ENCODE data around the gene NCKIPSD.

Gene NCKIPSD

DNA sequence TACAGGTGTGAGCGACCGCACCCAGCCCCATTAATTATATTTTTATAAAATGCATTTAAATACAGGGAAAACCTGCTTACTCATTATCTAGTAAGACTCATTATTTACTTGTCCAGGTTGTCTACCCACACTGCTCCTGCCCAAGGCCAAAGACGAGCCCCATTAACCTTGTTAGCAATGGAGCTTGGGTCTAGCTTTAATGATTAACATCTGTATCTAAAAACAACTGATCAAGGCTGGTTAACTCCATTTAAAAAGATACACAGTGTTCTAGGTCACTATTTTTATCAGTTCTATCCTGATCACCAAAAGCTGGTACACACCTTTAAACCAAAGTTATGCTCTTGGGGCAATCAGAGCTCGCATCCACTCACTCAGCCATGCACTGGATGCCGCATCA, 10.4 kb upstream of the NCKIPSD start:
- no peak for DNase-seq

DNA sequence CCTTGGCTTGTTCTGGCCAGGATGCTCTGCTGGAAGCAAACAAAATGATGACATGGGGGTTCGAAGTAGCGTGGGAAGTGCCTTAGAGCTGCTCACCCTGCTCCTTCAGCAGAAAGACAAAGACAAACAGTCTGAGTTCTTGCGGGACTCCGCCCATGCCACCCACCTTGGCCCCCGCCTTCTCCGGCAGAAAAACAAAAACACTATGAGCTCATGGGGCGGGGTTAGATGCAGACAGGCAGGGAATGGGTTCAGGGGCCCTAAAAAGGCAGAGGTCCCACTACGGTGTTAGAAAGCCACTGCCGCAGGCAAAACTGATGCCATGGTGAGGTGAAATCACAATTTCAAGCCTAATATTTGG, 9.7 kb upstream of the NCKIPSD start:
- DNase-seq, result no peak

DNA sequence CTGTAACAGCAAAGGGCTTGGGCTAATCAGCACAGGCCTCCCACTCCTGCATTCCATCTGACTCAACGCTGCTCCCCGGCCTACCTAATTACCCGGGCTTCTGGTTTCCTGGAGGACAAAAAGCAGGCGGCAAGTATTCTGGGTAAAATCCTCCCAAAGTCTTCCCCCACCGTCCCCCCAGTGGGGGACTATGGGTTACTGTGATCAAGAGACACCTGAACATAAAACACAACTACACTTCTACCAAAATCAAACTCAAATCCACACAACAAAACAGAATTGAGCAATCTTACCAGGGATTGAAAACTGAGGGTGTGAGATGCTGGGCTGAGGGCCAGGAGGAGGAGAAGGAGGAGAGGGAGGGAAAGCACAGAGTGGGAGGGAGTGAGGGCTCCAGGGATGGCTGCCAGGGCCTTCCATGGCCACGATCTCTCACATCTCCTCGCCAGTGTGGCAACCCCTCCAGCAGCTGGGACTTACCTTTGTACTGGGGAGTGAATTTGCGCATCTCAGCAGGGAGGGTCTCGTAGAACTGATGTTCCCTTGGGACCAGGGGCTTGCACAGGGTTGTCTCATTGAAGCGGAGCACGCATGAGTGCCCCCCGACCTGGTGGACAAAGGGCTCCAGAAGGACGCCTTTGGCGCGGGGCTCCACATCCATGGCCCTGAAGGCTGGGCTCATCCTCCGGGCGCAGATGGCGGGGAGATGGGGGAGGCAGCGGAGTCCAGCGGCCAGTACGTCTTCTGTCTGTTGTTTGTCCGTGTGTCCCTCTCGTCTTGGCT, 9.1 kb upstream of the NCKIPSD start:
- DNase-seq, result no peak

DNA sequence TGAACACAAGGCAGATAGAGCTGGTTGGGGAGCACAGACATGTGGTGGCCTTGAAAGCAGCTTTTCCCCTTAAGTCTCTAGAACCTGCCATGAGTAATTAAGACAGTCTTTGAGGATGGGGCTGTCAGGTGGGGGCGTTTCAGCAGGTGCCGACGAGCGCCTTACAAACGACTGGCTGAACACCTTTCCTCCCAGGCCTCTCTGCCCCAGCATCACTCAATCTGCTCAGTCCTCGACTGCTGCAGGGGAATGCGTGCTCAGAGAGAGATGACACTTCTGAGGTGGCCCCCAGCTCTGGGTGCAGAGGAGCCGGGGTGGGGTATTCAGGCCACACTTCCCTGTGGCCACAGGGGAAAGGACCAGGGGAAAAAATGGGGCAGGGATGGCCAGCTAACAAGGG, 8.1 kb upstream of the NCKIPSD start:
- DNase-seq, result no peak

DNA sequence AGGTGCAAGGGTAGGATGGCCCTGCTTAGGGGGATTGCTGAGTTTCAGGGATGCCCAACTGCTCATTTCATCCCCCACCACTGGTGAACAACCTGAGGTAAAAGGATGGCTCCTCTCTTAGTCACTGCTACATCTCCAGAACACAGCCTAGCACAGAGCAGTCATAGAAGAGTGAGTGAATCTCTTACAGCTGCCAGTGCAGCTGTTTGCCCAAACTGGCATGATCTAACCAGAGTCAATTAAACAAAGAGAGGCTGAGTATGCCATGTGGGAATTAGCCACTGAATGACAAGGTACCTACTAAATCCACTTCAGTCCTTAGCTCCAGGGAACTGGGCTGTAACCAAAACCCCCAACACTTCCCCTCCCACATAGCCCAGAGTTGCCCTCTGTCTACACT, 6.8 kb upstream of the NCKIPSD start:
- no peak for DNase-seq

DNA sequence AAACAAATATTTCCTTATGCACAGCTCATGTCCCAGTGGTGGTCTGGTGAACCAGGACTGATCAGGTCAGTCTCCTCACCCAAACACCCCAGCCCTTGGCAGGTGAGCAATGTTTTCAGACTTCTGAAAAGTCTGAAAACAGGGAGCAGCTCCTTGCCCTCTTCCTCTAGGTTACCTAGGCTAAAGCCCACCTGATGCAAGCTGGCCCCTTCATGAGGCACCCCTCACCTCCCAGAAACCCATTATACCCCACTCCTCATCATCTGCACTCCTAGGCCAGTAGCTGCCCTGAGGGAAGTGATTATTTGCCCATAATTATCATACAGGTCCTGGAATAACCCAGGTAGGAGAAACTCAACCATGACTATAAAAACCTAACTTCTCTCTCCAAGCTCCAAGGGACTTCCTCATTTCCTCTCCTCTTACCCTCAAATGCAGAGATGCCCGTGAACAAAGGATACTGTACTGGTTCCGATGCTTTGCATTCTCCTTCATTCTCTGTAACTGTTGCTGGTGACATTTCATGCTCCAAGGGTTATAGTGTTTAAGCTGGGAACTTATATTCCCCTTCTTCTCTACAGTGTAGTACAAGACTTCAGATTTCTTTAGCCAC, 5.2 kb upstream of the NCKIPSD start:
- DNase-seq, result no peak

DNA sequence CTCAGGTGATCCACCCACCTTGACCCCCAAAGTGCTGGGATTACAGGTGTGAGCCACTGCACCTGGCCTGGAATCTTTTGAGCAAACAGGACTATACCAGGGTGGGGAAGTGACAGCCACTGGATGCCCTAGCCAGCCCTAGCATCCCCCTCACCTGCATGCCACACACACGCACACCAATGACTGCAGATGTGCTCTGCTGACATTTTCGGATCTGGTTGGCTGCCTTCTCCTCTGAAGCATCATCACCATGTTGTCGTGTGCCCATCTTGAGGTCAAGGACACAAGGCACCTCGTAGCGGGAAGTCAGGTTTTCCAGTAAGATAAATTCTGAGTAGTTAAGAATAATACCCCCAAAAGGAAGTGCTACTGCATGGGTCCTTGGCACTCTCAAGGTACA, 3.7 kb upstream of the NCKIPSD start:
- no peak for DNase-seq

DNA sequence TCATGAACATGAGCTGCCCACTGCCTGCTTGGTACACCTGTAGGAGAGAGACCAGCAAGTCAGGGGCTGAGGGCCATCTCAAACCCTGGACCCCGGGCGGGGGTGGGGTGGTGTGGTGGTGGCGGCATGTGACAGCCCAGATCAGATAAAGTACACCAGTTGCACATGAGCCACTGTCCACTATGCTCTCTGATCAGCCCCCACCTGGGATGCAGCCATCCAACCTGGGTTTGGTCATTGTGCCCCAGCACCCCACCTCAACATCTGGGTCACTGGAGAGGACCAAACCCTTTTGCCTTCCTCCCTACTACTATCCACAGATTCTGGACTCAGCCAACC, 3.0 kb upstream of the NCKIPSD start:
- DNase-seq, result no peak

DNA sequence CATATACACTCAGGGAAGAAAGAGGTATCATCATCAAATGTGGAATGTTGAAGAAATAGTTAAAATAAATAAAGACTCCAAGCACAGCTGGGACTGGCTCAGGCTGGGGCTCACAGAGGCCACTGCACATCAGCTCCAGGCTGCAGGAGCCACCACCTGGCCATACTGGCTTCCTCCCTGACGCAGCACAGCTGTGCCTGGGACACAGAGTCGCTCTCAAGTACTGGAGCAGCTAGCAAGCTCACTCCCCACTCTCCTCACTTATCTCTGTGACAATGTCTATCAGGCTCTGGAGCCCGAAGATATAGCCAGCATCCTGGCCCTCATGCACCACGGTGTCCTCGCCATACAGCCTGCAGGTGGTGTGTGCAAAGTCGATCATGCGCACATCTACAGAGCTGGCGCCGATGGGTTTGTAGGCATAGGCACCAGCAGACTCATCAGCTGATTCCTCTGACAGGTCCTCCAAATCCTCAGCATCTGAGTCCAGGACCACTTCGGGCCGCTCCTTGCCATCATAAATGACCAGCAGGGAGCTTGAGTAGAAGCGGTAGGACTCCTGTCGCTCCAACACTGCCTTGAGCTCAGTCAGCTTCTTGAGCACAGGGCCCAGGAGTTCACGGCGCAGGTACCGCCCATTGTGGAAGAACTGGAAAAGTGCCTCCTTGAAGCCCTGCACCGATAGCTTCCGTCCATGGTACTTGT, 2.5 kb upstream of the NCKIPSD start:
- DNase-seq, result no peak

DNA sequence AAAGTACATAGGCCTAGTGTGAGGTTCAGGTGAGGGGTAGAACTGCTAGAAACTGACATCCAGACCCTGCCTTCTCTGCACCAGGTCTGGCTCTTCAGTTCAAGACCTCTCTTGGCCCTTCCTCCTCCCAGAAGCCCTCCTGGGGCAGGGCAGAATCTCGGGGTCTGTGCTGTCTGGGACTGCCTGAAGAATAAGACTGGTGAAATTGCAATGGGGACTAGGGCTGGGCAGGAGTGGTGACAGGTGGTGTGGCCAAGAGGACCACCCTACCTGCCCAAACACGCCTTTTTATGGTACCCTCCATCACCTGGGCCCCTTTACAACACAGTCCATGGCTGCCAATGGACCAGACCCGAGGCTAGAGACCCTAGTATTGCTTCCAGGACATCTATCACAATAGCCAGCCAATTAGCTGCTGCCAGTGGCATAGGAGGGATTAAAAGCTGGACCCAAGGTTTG, 1.5 kb upstream of the NCKIPSD start:
- DNase-seq, result no peak

DNA sequence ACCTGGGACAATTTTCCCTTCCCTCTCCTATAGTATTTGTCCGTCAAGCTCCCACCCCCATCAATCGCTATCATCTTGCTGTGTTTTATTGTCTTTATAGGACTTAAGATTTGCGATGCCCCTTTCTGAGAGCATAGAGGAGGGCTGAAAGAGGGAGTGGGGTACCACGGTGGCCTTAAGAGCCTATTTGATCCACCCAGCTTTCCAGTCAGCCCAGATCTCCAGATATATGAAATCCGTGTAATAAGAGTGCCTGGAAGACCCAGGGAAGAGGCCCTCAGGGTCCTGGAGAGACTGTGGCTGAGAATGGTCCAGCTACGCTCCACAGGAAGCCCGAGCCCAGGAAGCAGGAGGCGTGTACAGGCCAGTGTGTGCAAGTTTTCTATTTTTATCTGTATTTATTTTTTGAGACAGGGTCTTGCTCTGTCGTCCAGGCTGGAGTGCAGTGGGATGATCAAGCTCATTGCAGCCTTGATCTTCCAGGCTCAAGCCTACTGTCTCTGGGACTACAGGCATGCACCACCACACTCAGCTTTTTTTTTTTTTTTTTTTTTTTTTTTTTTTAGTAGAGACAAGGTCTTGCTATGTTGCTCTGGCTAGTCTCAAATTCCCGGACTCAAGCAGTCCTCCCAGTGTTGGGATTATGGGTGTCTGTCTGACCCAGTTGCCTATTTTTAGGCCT, 964 bp upstream of the NCKIPSD start:
- no peak for DNase-seq

DNA sequence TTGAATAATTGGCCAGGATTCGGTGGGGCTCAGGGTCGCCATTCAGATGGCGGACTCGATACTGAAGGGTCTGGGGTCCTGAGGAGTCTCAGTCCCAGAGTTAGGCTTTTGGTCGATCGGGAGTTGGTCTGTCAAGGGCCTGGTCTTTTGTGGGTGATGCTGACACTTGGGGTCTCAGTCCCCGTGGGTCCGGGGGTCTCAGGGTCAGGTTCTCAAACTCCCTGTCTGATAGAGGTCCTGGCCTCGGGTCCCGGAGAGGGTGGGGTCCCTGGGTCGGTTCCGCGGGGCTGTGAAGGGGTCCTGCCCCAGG, 467 bp downstream of the NCKIPSD start:
- no peak for DNase-seq

DNA sequence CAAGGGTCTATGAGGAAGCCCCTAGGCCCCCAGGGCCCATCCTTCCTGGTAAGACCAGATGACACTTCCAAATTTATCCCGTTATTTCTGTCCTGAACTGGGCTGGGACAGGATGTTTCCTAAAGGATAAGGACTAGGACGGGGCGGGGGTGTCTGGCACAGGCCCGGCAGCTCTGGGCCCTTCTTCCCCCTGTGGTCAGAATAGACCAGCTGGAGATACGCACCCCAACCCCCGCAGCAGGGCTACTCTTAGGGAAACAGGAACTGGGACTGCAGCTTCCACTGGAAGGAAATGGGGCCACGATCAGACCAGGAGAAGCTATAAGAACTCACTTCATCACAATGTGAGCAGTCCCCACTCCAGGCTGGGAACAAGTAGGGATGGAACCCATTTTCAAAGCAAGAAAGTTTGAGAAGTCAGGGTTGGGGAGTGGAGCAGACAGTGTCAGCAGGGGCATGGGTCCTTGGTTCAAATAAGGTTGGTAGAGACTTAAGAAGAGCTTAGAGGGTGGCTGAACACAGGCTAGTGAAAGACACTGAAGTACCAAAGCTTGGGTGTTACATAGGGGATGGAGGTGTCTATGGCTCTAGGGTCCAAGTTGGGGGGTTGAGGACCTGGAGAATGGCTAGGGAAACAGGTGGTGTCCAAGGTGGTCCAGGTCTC, 1.1 kb downstream of the NCKIPSD start:
- no peak for DNase-seq

DNA sequence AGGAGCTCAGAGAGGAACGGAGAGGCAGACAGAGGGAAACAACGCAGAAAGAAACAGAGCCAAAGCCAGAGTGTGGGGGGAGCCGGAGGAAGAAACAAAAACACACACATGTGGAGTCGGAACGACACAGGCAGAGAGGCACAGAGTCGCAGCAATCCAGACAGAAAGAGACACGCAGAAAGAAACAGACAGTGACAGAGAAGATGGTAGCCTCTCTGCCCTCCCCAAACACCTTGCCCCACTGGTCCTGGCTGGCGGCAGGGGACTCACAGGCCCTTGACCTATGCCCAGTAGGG, 1.7 kb downstream of the NCKIPSD start:
- DNase-seq, result no peak

DNA sequence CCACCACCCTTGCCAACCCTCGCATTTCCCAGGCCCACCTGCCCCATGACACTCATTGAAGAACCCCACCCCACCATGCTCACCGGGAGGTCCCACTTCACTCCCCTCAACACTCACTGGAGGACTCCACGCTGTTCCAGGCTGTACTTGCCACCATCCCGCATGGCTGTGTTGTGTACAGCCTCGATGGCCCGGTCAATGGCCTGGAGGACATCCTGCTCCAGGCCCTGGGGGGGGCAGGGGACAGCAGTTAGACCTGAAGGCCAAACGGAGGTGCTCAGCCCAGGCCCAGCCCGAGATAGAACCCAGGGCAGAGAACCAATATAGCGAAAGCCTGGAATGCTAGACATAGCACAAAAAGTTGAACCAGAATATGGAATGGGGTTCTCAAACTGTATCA, 2.9 kb downstream of the NCKIPSD start:
- no peak for DNase-seq

DNA sequence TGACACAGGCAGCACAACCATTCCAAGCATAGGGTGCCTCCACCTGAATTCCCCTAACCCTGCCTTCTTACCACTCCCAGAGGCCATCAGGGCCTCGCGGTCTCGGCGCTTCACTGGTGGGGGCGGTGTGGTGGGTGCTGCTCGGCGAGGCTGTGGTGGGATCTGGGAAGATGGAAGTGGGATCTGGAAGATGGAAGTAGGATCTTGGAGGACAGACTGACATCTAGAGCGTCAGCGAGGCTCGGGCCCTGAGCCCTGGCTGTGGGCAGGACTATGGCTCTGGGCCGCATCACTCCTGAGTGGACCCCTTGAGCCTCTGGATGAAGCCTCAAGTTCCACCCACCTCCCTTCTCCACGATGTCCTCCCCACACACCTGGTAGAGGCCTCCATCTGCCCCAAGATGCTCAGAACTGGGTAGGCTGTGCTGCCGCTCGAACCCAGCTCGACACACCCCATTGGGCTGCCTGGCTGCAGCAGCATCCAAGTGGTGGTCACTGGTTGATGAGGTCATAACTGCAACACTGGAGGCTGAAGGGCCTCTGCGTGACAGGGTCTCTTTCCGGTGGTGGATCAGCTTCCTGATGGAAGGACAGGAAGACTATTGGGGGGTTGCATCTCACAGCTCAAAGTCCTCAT, 3.6 kb downstream of the NCKIPSD start:
- no peak for DNase-seq

DNA sequence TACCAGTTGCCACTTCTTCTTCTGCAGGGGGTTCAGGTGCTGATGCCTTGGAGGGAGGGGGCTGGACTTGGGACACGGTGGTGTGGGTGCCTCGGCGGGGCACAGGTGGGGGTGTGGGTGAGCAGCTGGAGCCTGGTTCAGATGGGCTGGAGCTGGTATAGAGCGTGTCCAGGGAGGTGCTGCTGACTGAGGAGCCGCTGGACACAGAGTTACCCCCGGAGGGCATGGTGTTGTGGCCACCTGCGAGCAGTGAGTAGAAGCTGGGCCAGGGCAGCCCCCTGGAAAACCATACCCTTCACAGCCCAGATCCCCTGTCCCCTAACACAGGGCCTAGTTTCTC, 4.2 kb downstream of the NCKIPSD start:
- DNase-seq, result no peak

DNA sequence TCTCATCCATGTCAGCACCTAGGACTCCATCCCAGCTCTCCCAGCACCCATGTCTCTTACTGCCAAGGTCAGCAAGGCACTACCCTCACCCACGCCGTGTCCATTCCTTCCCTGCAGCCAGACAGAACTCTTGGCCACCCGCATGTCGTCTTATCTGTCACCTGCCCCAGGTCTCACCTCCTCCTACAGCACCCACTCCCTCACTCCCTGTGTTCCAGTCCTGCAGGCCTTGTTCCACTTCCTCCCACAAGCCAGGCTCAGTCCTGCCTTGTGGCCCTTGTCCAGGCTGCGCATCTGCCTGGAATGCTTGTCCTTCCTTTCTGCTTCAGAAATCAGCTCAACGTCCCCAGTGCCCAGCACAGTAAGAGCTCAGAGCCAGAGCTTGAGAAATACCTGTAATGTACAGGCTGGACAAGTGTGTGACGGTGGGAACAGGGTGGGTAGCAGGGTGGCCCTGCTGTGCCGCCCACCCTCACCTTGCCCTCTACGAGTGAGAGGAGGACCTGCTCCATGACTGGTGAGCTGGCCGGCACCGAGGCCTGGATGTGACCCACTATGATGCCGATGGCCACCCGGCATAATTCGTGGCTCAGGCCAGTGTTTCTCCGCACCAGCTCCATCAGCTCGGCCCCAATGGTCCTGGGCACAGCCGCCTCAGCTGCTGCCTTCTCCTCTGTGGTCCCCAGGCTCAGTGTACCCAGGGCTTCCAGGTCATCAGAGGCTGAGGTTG, 4.7 kb downstream of the NCKIPSD start:
- no peak for DNase-seq

DNA sequence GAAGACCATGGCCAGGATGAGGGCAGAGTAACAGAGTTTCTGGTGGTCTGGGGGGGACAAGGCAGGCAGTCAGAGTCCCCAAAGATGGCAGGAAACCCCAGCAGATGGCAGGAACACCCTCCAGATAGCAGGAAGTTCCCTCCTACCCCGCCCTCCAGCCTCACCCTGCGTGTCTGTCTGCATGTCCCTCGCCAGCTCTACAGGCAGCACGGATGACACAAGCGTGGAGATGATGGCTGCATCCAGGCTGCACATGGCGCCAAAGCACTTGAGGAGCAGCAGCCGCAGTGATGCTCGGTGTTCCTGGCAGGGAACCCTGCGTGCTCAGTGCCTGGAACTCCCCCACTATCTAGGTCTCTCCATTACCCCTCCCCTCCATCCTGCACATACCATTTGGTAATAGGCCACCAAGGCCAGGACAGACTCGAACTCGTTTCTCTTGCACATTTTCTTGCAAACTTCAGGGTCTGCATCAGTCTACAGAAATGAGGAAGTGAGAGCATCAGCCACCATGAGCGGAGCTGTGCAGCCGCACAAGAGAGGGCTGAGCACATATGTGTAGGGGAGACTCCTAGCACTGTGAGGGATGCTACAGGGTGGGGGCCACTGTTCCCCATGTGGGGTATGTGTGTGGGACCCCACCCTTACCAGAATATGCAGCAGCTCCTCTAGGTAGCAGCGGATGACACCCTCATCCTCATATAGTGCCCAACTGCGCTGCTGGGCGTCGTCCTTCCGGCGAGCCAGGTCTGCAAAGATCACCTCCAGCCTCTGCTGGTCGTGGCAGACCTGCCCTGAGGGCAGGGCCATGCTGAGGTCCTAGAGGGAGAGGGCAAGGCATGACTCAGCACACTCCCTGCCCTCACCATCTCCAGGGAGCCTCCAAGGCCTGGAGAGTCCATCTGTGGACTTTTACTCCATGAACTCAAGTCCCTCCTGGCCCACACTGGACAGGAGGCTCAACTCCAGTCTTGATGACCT, 6.0 kb downstream of the NCKIPSD start:
- DNase-seq, result no peak

DNA sequence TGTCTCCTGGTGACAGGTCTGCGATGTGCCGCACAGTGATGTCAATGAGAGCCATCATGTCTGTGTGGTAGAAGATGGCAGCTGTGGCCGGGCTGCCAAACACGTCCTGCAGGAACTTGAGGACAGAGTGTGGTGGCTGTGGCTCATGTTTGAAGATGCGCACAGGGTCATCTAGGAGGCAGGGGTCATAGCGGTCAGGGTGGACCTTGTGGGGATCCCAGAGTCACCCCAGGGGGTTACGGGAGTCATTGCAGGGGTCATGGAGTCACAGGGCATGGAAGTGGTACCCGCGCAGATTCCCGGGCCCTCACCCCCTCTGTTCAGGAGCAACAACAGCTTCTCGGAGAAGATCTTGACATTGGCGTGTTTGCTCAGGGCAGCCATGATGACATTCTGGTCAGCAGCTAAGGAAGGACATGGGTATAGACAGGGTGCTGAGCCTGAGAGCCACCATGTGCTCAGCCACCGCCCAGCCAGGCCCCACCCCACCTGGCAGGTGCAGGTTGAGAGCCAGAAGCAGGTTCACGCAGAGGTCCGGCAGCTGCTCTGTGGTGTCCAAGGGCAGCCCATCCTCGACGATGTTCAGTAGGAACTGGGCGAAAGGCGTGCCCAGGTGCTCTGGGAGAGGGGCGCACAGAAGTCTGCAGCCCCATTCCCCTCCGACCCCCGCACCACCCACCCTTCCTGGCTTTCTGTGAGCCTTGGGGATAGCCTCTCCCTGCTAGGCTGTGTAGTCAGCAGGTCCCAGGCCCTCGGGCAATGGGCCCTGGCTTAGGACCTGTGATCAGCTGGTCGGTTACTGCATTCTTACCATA, 6.9 kb downstream of the NCKIPSD start:
- DNase-seq, result no peak

All from activated CD4-positive, alpha-beta T cell treated with anti-CD3 and anti-CD28 coated beads for 4 hours (primary cell).